IPS-18a (cell line): ENCODE data around the gene MID2.
"Not testable (repeated sequence)": the region's sequence is repeated elsewhere in the genome, so short reads cannot be mapped to it uniquely, and the experiment has no call there.

ENCODE experiments used
- H3K27ac ChIP-seq: one replicate; pipeline ENCODE4 v1.5.1; 2013; ENCODE audit warnings: low read length
- H3K27me3 ChIP-seq: one replicate; pipeline ENCODE4 v1.6.1; 2013; ENCODE audit warnings: mild to moderate bottlenecking, low read length; ENCODE audit not compliant: control insufficient read depth, insufficient read depth
- H3K36me3 ChIP-seq: one replicate; pipeline ENCODE4 v1.6.1; 2013; ENCODE audit warnings: low read depth, low read length; ENCODE audit not compliant: control insufficient read depth
- H3K4me1 ChIP-seq: one replicate; pipeline ENCODE4 v1.6.1; 2013; ENCODE audit warnings: low read depth, low read length; ENCODE audit not compliant: control insufficient read depth
- H3K4me3 ChIP-seq: one replicate; pipeline ENCODE4 v1.5.1; 2013; ENCODE audit warnings: low read length
- H3K9ac ChIP-seq: one replicate; pipeline ENCODE4 v1.6.1; 2013; ENCODE audit warnings: mild to moderate bottlenecking, low read length, moderate library complexity
- H3K9me3 ChIP-seq: one replicate; pipeline ENCODE4 v1.6.1; 2013; ENCODE audit warnings: low read depth, low read length; ENCODE audit not compliant: control insufficient read depth

The MID2 gene

GRCh38 chrX:107825698-107826237 is at the start of gene MID2:
Gene MID2 (plus strand): TSS chrX:107825866. CDS start chrX:107826427, 561 bp downstream.
- H3K36me3 ChIP-seq = no peaks in the 10 kb centered on the region
- peaks cover 45% of the 10 kb centered on the region for H3K27me3 ChIP-seq
- H3K4me3 ChIP-seq = peak within 1 kb of the TSS; percentile 67
- H3K9ac ChIP-seq = peak within 1 kb of the TSS; percentile 34
- no peak within 1 kb of the TSS for H3K27ac ChIP-seq
- H3K9me3 ChIP-seq = no peaks in the 10 kb centered on the region
- peaks cover 6% of the 10 kb centered on the region for H3K4me1 ChIP-seq

DNA sequence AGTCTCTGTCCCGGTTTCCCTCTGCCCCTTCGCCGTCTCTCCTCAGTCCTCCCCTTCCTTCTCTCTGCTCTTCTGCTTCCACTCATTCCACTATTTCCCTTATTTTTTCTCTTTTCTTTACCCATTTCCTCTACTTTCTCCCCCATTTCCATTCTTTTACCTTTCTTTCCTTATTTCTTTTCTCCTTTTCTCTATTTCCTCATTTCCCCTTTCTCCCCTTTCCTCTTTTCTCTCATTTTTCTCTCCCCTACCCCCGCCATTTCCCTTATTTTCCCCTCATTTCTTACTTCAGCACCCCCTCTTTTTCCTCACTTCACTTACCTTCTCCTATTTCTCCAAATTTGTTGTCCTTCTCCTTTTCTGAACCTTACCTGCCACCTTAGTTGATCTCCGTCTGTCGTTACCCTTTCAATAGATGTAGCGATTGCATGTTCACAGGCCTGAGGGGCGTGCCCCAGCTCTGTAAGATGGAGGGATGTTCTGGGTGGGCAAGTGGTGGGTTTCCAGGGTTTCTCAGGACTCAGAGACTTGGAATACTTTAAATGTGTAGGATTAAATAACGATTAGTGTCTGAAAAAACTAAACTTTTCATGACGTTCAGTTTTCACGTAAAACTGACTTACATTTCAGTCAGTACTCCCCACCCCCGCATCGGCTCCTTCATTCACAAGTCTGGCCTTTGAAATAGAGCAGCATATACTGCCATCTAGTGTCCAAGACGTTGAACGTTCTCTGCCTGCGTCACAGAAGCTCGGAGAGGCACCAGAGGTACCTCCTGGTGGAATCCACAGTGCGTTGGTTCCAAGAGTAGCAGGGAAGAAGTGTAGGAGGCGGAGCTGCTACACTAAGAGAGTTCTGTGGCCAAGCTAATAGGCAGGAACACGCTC is 48.8 kb upstream of the MID2 start:
- peaks cover 43% of the 10 kb centered on the region for H3K27me3 ChIP-seq
- H3K9ac ChIP-seq = no peak overlapping the region
- no peak overlapping the region for H3K27ac ChIP-seq
- peak overlapping the region; percentile 65 for H3K4me3 ChIP-seq
- H3K4me1 ChIP-seq = peaks cover 26% of the 10 kb centered on the region
- no peaks in the 10 kb centered on the region for H3K9me3 ChIP-seq
- no peaks in the 10 kb centered on the region for H3K36me3 ChIP-seq

DNA sequence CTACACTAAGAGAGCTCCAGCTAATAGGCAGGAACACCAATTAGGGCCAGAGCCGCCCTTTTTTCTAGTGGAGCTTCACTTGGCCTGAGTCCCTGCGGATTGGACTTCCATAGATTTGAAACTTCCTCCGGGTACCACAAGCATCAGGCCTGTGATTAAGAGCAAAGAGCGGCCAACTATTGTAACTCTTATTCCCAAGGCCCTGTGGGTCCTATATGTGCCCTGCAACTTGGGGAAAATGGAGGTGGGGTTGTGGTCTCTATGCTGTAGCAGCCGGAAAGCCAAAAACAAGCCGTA is 48.2 kb upstream of the MID2 start, which contains the start of gene NCBP2L:
NCBP2L (plus strand) TSS at position 198 of the 297 bp plus-strand sequence. CDS start 16,488 bp downstream, outside the sequence.
- Histone ChIP-seq H3K9ac (no peak within 1 kb of the TSS), H3K27ac (no peak within 1 kb of the TSS), H3K4me3 (peak within 1 kb of the TSS; percentile 65), H3K27me3 (peaks cover 43% of the 10 kb centered on the region), H3K9me3 (no peaks in the 10 kb centered on the region), H3K4me1 (peaks cover 26% of the 10 kb centered on the region), H3K36me3 (no peaks in the 10 kb centered on the region)

DNA sequence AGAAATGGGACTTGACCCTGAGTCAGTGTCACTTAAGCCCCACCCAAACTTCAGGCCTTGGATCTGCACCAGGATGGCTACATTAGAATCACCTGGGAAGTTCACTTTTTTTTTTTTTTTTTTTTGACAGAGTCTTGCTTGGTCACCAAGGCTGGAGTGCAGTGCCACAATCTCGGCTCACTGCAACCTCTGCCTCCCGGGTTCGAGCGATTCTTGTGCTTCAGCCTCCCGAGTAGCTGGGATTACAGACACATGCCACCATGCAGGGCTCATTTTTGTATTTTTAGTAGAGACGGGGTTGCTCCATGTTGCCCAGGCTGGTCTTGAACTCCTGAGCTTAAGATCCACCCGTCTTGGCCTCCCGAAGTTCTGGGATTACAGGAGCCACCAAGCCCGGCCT is 45.1 kb upstream of the MID2 start:
- Histone ChIP-seq H3K4me3 (no peak overlapping the region), H3K36me3 (no peaks in the 10 kb centered on the region), H3K9me3 (no peaks in the 10 kb centered on the region), H3K4me1 (peaks cover 8% of the 10 kb centered on the region), H3K27me3 (peaks cover 16% of the 10 kb centered on the region), H3K27ac (no peak overlapping the region), H3K9ac (no peak overlapping the region)

DNA sequence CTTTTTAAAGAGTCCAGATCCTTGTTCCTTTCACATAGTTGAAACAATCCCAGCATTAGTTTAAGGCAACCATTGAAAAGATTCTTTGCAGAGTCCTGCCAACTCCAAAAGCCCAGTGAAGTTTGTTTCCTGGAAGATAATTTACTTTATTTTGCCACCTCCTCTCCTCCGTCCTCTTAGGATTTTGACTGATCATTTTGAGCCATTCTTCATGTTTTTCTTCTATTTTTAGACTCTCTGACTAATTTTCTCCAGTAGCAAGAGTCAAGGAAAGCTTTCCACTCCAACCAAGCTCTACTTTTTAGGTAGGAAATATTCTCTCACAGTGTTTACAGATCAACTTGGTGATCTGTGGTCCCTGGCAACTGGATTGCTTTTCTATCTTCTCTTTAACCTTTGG is 37.8 kb upstream of the MID2 start:
- Histone ChIP-seq H3K9ac (no peak overlapping the region), H3K9me3 (no peaks in the 10 kb centered on the region), H3K27me3 (no peaks in the 10 kb centered on the region), H3K36me3 (no peaks in the 10 kb centered on the region), H3K4me3 (no peak overlapping the region), H3K27ac (no peak overlapping the region), H3K4me1 (no peaks in the 10 kb centered on the region)

GRCh38 chrX:107804427-107804826 is 21.2 kb upstream of the MID2 start:
- Histone ChIP-seq H3K27me3 (no peaks in the 10 kb centered on the region), H3K9me3 (no peaks in the 10 kb centered on the region), H3K9ac (no peak overlapping the region), H3K4me3 (no peak overlapping the region), H3K27ac (no peak overlapping the region), H3K36me3 (no peaks in the 10 kb centered on the region), H3K4me1 (peaks cover 3% of the 10 kb centered on the region)

GRCh38 chrX:107805179-107805578 is 20.5 kb upstream of the MID2 start:
- Histone ChIP-seq H3K36me3 (no peaks in the 10 kb centered on the region), H3K4me1 (peaks cover 3% of the 10 kb centered on the region), H3K27ac (no peak overlapping the region), H3K9me3 (no peaks in the 10 kb centered on the region), H3K4me3 (no peak overlapping the region), H3K27me3 (no peaks in the 10 kb centered on the region), H3K9ac (no peak overlapping the region)

- not testable (repeated sequence) for H3K4me3 ChIP-seq, H3K4me1 ChIP-seq, H3K36me3 ChIP-seq, H3K9ac ChIP-seq, H3K27me3 ChIP-seq, H3K9me3 ChIP-seq, H3K27ac ChIP-seq
Measured at GRCh38 chrX:107810053-107810452, 15.6 kb upstream of the MID2 start.

GRCh38 chrX:107818900-107819521 is 6.7 kb upstream of the MID2 start:
- H3K9ac ChIP-seq = no peak overlapping the region
- H3K4me1 ChIP-seq = no peaks in the 10 kb centered on the region
- no peaks in the 10 kb centered on the region for H3K27me3 ChIP-seq
- no peak overlapping the region for H3K4me3 ChIP-seq
- H3K27ac ChIP-seq = no peak overlapping the region
- peaks cover 14% of the 10 kb centered on the region for H3K9me3 ChIP-seq
- no peaks in the 10 kb centered on the region for H3K36me3 ChIP-seq

DNA sequence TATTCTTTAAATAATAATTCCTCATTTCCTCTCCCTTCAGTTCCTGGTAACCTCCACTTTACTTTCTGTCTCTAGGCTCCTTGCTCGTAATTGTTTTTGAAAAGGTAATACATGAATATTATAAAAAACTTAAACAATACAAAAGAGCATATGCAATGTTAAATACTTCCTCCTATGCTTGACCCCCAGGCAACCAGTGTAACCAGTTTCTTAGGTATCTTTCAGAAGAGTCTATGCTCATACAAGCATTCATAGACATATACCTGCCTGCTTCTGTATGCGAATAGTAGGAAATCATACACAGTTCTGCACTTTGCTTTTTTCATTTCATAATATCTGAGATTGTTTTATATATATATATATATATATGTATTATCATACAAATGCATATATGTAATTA is 2.6 kb upstream of the MID2 start:
- H3K9ac ChIP-seq = no peak overlapping the region
- H3K4me3 ChIP-seq = no peak overlapping the region
- H3K36me3 ChIP-seq = no peaks in the 10 kb centered on the region
- no peak overlapping the region for H3K27ac ChIP-seq
- H3K9me3 ChIP-seq = peaks cover 14% of the 10 kb centered on the region
- peaks cover 33% of the 10 kb centered on the region for H3K27me3 ChIP-seq
- H3K4me1 ChIP-seq = peaks cover 6% of the 10 kb centered on the region

- no peak overlapping the region for H3K27ac ChIP-seq
- H3K9me3 ChIP-seq = peaks cover 14% of the 10 kb centered on the region
- peaks cover 6% of the 10 kb centered on the region for H3K4me1 ChIP-seq
- H3K36me3 ChIP-seq = no peaks in the 10 kb centered on the region
- no peak overlapping the region for H3K4me3 ChIP-seq
- H3K9ac ChIP-seq = no peak overlapping the region
- peaks cover 37% of the 10 kb centered on the region for H3K27me3 ChIP-seq
Measured at GRCh38 chrX:107823456-107823855, 2.2 kb upstream of the MID2 start.
